RWPE1 (cell line): ENCODE measurements around the gene CXCL8.
"Not testable (repeated sequence)": the region's sequence is repeated elsewhere in the genome, so short reads cannot be mapped to it uniquely, and the experiment has no call there.

ENCODE experiments used
- CTCF ChIA-PET: fragments of 350-600 bp; sonication (Branson Sonifier 250); formaldehyde crosslinking; extraction: SDS; loops from one replicate; lab custom pipeline; 2021; lab: Yijun Ruan, JAX
- POLR2A ChIA-PET: fragments of 400-600 bp; formaldehyde crosslinking; extraction: SDS; loops from one replicate; lab custom pipeline; 2020; ENCODE audit warnings: antibody characterized with exemption; ENCODE audit not compliant: low non-redundant PET; lab: Yijun Ruan, JAX
- DNase-seq: peaks from one replicate; pipeline ENCODE4 v3.0.0; 2012; ENCODE audit warnings: low spot score
- H3K27ac ChIP-seq: fragments of 450-650 bp; 2 replicates; pipeline ENCODE4 v1.5.1; 2017
- CTCF ChIP-seq: fragments of 450-650 bp; conservative IDR thresholded peaks from 2 replicates; pipeline ENCODE4 v1.5.1; 2017; ENCODE audit warnings: low read depth, mild to moderate bottlenecking

Gene CXCL8

GRCh38 chr4:73772363-73772762 is 32.0 kb downstream of the CXCL8 start:
- no peak for DNase-seq
- ChIA-PET POLR2A (no interaction called here), CTCF (no interaction called here)
- no peak overlapping the region for H3K27ac ChIP-seq
- no peak for TF ChIP-seq CTCF

- CTCF ChIA-PET, POLR2A ChIA-PET, DNase-seq, H3K27ac ChIP-seq: not testable (repeated sequence)
Observed at GRCh38 chr4:73774406-73774805, 34.0 kb downstream of the CXCL8 start.

- TF ChIP-seq CTCF, result no peak
Observed at GRCh38 chr4:73776321-73776729, 36.0 kb downstream of the CXCL8 start.

GRCh38 chr4:73777612-73778011 is 37.2 kb downstream of the CXCL8 start:
- no peak for TF ChIP-seq CTCF
- ChIA-PET CTCF (interaction anchor here (0.6 kb wide), 1 partner anchor 8 kb away, joined by 3 read pairs; no protein-coding TSS in a partner anchor), POLR2A (no interaction called here)
- H3K27ac ChIP-seq, result no peak overlapping the region
- no peak for DNase-seq

More at GRCh38 chr4:73776321-73776729, 36.0 kb downstream of the CXCL8 start:
- ChIA-PET POLR2A (no interaction called here), CTCF (interaction anchor here (0.7 kb wide), 1 partner anchor 40 kb away, joined by 3 read pairs; no protein-coding TSS in a partner anchor)
- no peak for DNase-seq
- H3K27ac ChIP-seq, result no peak overlapping the region

- ChIA-PET POLR2A (no interaction called here), CTCF (interaction anchor here (0.5 kb wide), 1 partner anchor 439 kb away, joined by 4 read pairs; no protein-coding TSS in a partner anchor)
- DNase-seq, result no peak
Observed at GRCh38 chr4:73780243-73780642, 39.9 kb downstream of the CXCL8 start.

GRCh38 chr4:73780834-73781233 is 40.5 kb downstream of the CXCL8 start:
- POLR2A ChIA-PET, result no interaction called here
- no peak for TF ChIP-seq CTCF
- CTCF ChIA-PET, result interaction anchor here (0.5 kb wide), 1 partner anchor 440 kb away, joined by 4 read pairs; no protein-coding TSS in a partner anchor
- no peak overlapping the region for H3K27ac ChIP-seq
- no peak for DNase-seq

More at GRCh38 chr4:73780243-73780642, 39.9 kb downstream of the CXCL8 start:
- no peak for TF ChIP-seq CTCF
- H3K27ac ChIP-seq, result no peak overlapping the region

- CTCF ChIA-PET, result interaction anchor here (0.6 kb wide), 1 partner anchor 652 kb away, joined by 3 read pairs; no protein-coding TSS in a partner anchor
- TF ChIP-seq CTCF, result no peak
- no peak for DNase-seq
- POLR2A ChIA-PET, result no interaction called here
- H3K27ac ChIP-seq, result no peak overlapping the region
Observed at GRCh38 chr4:73788411-73788810, 48.0 kb downstream of the CXCL8 start.
